DMS153 treated with DMSO at 0.1 percent for 48 hours (cell line): ENCODE results near the gene ARHGEF19.
"Not testable (repeated sequence)": the region's sequence is repeated elsewhere in the genome, so short reads cannot be mapped to it uniquely, and the experiment has no call there.

Experiments used
- DNase-seq: peaks from one replicate; lab custom pipeline; 2025; ENCODE audit not compliant: unreplicated experiment; lab: John Stamatoyannopoulos, UW

ARHGEF19 gene

GRCh38 chr1:16205891-16206546 lies 6.4 kb downstream of the ARHGEF19 start:
- no peak for DNase-seq

- no peak for DNase-seq
Measured at GRCh38 chr1:16205334-16205671, 7.1 kb downstream of the ARHGEF19 start.

DNA sequence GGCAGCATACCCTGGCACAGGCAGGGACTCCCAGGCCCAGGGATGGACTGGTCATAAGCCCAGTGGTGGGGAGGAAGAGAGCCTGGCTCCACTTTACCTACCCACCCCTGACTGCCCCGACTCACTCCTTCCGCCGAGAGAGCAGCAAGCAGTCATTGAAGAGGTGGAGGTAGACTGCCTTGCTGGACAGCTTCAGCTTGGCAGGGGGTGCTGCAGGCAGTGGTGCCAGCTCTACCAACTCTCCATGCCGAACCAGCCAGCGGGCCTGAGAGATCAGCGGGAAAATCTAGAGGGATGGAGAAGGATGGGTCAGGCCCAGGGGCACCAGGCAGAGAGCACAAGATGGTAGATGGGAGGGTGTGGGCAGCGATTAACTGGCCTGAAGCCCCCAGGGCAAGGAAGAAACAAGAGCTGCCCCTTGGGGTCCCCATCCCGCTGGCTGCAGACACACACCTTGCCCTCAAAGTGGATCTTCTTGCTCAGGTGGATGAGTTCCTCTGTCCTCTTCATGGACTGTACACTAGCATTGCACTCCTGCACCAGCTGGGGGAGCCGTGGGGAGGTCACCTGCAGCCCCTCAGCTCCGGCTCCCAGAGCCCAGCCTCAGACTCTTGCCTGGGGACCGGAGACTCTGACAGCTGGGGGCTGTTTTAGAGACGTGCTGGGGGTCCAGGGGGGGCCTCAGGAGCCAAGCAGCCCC lies 7.7 kb downstream of the ARHGEF19 start:
- DNase-seq: peak; percentile 6

DNA sequence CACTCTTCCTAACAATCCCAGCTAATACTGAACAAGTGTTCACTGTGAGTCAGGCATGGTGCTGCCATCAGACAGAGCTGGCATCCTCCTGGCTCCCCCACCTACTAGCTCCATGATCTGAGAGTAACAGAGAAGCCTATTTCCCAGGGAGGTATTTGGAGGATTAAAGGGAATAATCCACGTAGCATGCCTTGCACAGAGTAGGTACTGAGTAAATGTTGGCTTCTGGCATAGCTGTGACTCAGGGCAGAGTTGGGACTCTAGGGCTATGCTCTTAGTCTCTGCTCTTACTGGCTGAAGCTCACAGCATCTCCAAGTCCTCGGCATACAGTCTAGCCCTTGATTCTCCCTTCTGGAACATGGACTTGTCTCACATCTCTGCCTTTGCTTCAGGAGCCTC lies 8.2 kb downstream of the ARHGEF19 start:
- no peak for DNase-seq

DNA sequence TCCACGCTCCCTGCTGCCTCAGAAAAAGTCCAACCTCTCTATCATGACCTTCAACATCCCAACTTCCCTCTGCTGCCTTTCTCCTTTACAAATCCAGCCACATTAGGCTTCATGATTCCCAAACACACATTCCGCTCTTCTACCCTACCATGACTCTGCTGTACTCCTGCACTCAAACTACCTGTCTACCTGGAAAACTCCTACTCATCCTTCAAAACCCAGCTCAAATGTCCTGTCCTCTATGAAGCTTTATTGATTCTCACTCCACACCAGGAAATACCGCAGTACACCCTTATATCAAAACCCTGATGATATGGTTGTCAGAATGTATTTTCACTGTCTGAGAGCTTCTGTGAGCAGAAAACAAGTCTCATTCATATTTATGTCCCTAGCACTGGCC lies 8.9 kb downstream of the ARHGEF19 start:
- no peak for DNase-seq

- no peak for DNase-seq
Measured at GRCh38 chr1:16202281-16203210, 9.9 kb downstream of the ARHGEF19 start.

GRCh38 chr1:16199700-16200099 lies 12.8 kb downstream of the ARHGEF19 start:
- DNase-seq: no peak

DNA sequence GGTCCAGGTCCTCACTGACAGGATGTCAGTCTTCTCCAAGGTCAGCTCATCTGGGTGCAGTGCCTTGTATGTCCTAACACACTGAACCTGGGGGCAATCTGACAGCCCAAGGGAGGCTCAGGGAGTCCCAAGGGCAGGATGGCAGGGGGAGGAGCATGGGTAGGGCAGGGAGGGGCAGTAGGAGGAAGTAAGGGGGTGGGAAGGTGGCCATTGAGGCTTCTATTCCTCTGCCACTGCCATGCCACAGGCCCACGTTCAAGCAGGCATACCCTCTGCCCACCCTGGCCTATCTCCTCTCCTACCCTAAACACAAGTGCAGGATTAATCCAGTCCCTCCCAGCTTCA lies 13.3 kb downstream of the ARHGEF19 start:
- DNase-seq: no peak

DNA sequence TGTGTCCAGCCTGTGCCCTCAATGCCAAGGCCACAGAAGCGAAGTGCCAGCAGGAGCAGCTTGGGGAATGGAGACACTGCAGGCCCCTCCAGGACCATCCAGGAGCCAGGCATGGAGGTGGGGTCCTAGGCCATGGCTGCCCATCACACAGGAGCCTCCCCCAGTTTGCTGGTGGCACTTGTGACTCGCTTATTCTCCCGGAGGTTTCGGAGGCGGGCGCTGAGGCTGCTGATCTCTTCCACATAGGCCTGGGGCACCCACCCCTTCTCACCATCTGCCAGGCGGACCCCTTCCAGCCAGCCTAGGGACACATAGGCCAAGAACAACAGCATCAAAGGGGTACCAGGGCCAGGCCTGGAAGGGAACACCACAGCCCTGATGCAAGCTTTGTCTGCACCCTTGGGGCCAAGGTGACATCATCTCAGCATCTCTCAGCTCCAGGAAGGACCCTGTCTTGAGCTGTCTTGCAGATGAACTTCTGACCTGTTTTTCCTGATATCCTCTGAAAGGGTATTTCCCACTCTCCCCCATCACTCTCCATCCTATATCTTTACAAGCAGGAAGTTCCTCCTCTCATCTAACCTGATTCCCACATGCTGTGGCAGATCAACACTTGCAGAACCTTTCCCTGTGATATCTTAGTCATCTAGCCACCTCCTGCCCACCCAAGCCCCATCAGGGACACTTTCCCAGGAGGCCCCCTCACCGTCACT lies 13.9 kb downstream of the ARHGEF19 start:
- DNase-seq: no peak

DNA sequence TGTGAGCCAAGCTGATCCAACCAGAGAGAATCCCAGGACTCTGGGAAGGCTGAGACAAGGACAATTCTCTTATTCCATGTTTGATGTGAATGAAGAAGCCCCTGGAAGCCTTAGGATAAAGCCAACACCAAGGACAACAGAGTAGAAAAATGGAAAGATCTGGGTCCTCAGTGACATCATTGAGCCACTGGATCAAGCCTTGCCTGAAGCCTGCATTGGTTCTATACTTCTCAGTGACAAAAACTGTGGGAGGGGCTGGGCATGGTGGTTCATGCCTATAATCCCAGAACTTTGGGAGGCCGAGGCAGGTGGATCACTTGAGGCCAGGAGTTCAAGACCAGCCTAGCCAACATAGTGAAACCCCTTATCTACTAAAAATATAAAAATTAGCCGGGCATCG lies 15.6 kb downstream of the ARHGEF19 start:
- no peak for DNase-seq

- DNase-seq: not testable (repeated sequence)
Measured at GRCh38 chr1:16196139-16196538, 16.3 kb downstream of the ARHGEF19 start.

- no peak for DNase-seq
Measured at GRCh38 chr1:16195518-16195905, 16.9 kb downstream of the ARHGEF19 start.

DNA sequence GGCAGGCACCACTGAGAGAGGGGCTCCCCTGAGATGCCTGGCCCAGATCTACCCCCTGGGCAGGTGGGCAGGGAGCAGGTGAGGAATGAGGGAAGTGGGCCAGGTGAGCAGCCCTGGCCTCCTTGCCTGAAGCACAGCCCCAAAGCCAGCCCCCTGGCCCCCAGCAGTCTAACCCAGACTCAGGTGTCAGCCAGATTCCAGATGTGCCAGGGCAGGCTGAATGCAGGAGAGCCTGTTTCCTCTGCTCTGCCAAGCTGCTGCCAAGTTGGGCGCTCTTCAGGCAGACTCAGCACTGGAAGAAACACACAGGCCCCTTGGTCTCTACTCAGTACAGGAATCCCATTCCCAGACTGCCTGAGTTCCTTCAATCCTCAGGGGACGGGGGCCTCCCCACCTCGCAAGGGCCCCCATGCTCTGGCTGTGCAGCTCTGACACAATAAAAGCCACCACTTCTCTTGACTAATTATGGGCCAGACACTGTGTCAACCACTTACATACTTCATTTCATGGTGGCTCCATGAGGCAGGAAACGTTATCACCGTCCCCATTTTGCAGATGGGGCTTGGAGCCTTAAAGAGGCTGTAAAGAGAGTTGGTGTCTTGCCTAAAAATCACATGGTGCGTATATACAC lies 20.4 kb downstream of the ARHGEF19 start:
- no peak for DNase-seq

GRCh38 chr1:16191309-16191708 lies 21.1 kb downstream of the ARHGEF19 start:
- no peak for DNase-seq

GRCh38 chr1:16189921-16190621 lies 22.4 kb downstream of the ARHGEF19 start:
- no peak for DNase-seq

DNA sequence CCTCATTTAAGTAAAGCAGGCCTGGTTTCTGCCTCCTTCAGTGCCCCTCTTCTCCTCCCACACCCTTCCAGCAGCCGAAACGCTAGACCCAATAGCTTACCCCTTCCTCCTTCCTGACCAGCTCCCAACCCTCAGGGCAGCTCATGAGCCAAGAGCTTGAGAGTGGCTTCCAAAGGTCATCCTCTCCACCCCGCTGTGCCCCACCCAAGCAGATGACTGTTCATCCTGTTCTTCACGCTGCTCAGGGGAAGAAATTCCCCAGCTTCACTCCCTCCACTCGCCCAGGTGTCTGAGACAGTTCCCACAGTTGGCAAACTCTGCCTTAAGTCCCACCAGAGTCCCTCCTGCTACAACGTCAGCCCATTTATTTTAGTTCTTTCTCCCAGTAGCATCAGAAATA lies 23.4 kb downstream of the ARHGEF19 start:
- no peak for DNase-seq

- DNase-seq: peak; percentile 73
Measured at GRCh38 chr1:16187748-16188401, 24.6 kb downstream of the ARHGEF19 start.

DNA sequence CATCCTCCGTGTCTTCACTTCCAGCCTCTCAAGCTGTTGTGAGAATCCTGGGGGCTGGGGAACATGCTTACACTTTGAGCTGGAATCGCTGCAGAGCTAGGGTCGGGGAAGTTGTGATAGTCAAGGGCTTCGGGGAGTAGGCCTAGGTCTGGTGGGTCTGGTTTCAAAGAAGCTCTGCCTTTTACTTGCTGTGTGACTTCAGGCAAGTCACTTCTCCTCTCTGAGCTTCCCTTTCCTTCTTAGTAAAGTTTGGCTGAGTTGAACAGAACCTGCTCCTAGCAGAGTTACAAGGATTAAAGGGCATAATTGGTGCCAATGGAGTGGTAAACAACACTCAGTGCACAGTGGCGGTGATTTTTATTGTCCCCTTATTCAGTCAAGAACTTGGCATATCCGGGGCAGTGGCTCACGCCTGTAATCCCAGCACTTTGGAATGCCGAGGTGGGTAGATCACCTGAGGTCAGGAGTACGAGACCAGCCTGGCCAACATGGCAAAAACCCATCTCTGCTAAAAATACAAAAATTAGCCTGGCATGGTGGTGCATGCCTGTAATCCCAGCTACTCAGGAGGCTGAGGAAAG lies 25.7 kb downstream of the ARHGEF19 start:
- no peak for DNase-seq

GRCh38 chr1:16184557-16185303 lies 27.7 kb downstream of the ARHGEF19 start:
- no peak for DNase-seq
